ENCODE measurements around the gene ST7. TPM values are rescaled to one million over a fixed set of nuclear protein-coding genes. Genes with fewer than 3 reads are reported as not detected.

Gene ST7
- total RNA-seq, 2 experiments from 2014 or later = 4.9 to 5.4 TPM

DNA sequence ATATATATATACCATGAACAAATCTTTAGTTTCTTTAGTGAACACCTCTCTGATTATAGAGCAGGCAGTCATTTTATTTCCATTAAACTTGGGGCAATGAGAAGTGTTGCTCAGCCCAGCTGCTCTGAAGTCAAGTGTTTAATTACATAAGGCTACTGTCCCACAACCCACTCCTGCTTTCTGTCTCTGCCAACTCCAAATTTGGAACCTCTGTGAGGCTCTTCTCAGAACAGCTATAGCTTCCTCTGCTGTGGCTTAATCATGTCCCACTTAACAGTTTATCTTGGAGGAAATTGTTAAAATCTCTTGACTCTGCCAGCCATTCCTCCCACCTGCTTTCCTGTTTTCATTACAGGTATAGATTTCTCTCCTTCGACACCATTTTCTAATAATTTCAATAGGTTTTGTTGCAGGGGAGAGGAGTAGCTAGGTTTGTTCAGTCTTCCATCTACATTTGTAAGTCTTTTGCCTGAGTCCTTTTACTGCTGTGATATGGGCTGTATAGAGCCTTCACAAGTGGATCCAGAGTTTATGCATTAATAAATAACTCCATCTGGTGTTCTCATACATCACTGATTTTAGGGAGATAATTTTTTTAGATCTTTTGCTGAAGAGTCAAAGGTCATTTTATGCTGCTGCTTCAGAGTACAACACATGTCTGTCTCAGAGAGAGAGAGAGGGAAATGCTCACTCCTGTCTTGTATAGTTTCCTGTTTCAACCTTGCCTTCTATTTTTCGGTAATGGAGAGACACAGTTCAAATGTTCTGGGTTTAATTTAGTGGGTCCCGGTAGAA, 199.1 kb downstream of the ST7 start:
- Mint-ChIP-seq H3K9me3 (no peaks in the 10 kb centered on the region), H3K4me3 (no peak overlapping the region), H3K36me3 (ENCODE audit: low read depth) (no peaks in the 10 kb centered on the region), H3K27ac (no peak overlapping the region), H3K4me1 (ENCODE audit: low read depth) (no peaks in the 10 kb centered on the region), H3K27me3 (no peaks in the 10 kb centered on the region)
- ChIA-PET CTCF (no interaction called here), POLR2A (no interaction called here)
- no peaks in the 10 kb centered on the region for H3K27me3 ChIP-seq (ENCODE audit: control insufficient read depth in 1 of 2, insufficient read depth in 2 of 2, low read length in 2 of 2)
- H3K4me1 ChIP-seq (ENCODE audit: insufficient read depth, low read length) = no peaks in the 10 kb centered on the region
- H3K36me3 ChIP-seq (ENCODE audit: insufficient read depth, low read length) = no peaks in the 10 kb centered on the region
- no peak for DNase-seq
- TF ChIP-seq, protein P1, sequence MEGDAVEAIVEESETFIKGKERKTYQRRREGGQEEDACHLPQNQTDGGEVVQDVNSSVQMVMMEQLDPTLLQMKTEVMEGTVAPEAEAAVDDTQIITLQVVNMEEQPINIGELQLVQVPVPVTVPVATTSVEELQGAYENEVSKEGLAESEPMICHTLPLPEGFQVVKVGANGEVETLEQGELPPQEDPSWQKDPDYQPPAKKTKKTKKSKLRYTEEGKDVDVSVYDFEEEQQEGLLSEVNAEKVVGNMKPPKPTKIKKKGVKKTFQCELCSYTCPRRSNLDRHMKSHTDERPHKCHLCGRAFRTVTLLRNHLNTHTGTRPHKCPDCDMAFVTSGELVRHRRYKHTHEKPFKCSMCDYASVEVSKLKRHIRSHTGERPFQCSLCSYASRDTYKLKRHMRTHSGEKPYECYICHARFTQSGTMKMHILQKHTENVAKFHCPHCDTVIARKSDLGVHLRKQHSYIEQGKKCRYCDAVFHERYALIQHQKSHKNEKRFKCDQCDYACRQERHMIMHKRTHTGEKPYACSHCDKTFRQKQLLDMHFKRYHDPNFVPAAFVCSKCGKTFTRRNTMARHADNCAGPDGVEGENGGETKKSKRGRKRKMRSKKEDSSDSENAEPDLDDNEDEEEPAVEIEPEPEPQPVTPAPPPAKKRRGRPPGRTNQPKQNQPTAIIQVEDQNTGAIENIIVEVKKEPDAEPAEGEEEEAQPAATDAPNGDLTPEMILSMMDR (IDR thresholded peaks at IDR 0.05) = no peak
- intact Hi-C loops (cut with DNase I, micrococcal nuclease) = no loop called here
- H3K9me3 ChIP-seq (ENCODE audit: control insufficient read depth in 1 of 2, insufficient read depth in 1 of 2, low read length in 2 of 2) = no peaks in the 10 kb centered on the region
- ATAC-seq (ENCODE audit: poor library complexity) = no peak
- H3K27ac ChIP-seq (ENCODE audit: low read depth in 1 of 2, low read length in 2 of 2) = no peak overlapping the region
- no peak overlapping the region for H3K4me3 ChIP-seq (ENCODE audit: low read length)

DNA sequence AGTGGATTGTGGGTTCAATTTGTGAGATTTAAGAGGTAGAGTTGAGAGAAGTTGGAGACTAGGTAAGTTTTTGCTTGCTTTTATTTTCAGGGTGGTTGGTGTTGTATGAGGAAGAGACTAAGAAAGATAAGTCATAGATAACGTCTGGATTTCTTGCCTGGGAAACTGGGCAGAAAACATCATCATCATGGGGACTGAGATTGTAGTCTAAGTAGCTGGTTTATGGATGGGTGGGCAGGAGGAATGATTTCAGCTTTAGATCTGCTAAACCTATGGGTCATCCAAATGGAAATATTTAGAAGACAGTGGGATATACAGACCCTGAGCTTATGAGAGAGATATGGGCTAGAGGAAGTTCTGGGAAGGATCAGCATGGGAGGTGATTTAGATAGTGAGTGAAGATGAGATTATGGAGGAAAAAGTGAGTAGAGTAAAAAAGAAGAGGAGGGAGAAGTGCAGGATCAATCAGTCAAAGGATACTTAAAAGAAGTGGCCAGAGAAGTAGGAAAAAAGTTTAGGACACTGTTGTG, 199.8 kb downstream of the ST7 start:
- ChIA-PET POLR2A (no interaction called here), CTCF (no interaction called here)
- TF ChIP-seq, protein P1 (IDR thresholded peaks at IDR 0.05) = no peak
- Mint-ChIP-seq H3K4me1 (ENCODE audit: low read depth) (no peaks in the 10 kb centered on the region), H3K9me3 (no peaks in the 10 kb centered on the region), H3K36me3 (ENCODE audit: low read depth) (no peaks in the 10 kb centered on the region), H3K27ac (no peak overlapping the region), H3K27me3 (no peaks in the 10 kb centered on the region), H3K4me3 (no peak overlapping the region)
- H3K4me3 ChIP-seq (ENCODE audit: low read length) = no peak overlapping the region
- no peak for ATAC-seq (ENCODE audit: poor library complexity)
- intact Hi-C loops (cut with DNase I, micrococcal nuclease) = no loop called here
- H3K9me3 ChIP-seq (ENCODE audit: control insufficient read depth in 1 of 2, insufficient read depth in 1 of 2, low read length in 2 of 2) = no peaks in the 10 kb centered on the region
- DNase-seq = no peak
- no peaks in the 10 kb centered on the region for H3K27me3 ChIP-seq (ENCODE audit: control insufficient read depth in 1 of 2, insufficient read depth in 2 of 2, low read length in 2 of 2)
- H3K4me1 ChIP-seq (ENCODE audit: insufficient read depth, low read length) = no peaks in the 10 kb centered on the region
- H3K27ac ChIP-seq (ENCODE audit: low read depth in 1 of 2, low read length in 2 of 2) = no peak overlapping the region
- H3K36me3 ChIP-seq (ENCODE audit: insufficient read depth, low read length) = no peaks in the 10 kb centered on the region

DNA sequence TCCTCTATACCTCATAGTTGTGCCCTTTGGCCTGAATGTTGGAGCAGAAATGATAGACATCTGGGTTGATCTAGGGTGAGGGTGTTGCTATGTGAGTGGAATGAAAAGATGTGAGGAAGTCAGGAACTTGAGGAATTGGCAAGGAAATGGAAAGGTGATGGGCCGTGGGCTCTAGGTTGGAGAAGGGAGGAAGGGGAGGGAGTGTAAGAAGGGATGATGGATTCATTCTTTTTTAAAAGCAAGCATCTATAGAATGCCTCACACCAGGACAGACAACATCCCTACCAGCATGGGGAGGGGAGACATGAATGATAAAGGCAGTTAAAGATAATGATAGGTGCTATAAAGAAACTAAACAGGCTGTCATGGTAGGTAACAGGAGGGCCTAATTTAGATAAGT, 201.4 kb downstream of the ST7 start:
- Mint-ChIP-seq H3K27ac (no peak overlapping the region), H3K4me1 (ENCODE audit: low read depth) (no peaks in the 10 kb centered on the region), H3K9me3 (no peaks in the 10 kb centered on the region), H3K27me3 (no peaks in the 10 kb centered on the region), H3K4me3 (no peak overlapping the region), H3K36me3 (ENCODE audit: low read depth) (no peaks in the 10 kb centered on the region)
- ChIA-PET POLR2A (no interaction called here), CTCF (no interaction called here)
- intact Hi-C loops (cut with DNase I, micrococcal nuclease) = no loop called here
- Histone ChIP-seq H3K27me3 (ENCODE audit: control insufficient read depth in 1 of 2, insufficient read depth in 2 of 2, low read length in 2 of 2) (no peaks in the 10 kb centered on the region), H3K27ac (ENCODE audit: low read depth in 1 of 2, low read length in 2 of 2) (no peak overlapping the region), H3K4me3 (ENCODE audit: low read length) (no peak overlapping the region), H3K9me3 (ENCODE audit: control insufficient read depth in 1 of 2, insufficient read depth in 1 of 2, low read length in 2 of 2) (no peaks in the 10 kb centered on the region), H3K4me1 (ENCODE audit: insufficient read depth, low read length) (no peaks in the 10 kb centered on the region), H3K36me3 (ENCODE audit: insufficient read depth, low read length) (no peaks in the 10 kb centered on the region)
- DNase-seq (no peak), ATAC-seq (ENCODE audit: poor library complexity) (no peak)
- TF ChIP-seq, protein P1 (IDR thresholded peaks at IDR 0.05) = no peak
